ENCODE data around the gene GPR37L1.
"Not testable (repeated sequence)": the region's sequence is repeated elsewhere in the genome, so short reads cannot be mapped to it uniquely, and the experiment has no call there.

- TF ChIP-seq CTCF, POLR2AphosphoS5 (IDR thresholded peaks at IDR 0.05): not testable (repeated sequence)
Observed at GRCh38 chr1:202167054-202167453, 44.3 kb downstream of the GPR37L1 start.
